Dermis microvascular lymphatic vessel endothelial cell (primary cell): ENCODE data around the gene MUC2. TPM values are rescaled to one million over a fixed set of nuclear protein-coding genes. Genes with fewer than 3 reads are reported as not detected.
"Not testable (repeated sequence)": the region's sequence is repeated elsewhere in the genome, so short reads cannot be mapped to it uniquely, and the experiment has no call there.

Experiments used
- DNase-seq, 2 donors: peaks; one replicate each; pipeline versions ENCODE4 v3.0.0 to v3.0.0-alpha.2; 2010; ENCODE audit warnings: low read depth in 2 of 2
- total RNA-seq: library from RNA; depleted of rRNA; stranded (reverse); fragments of >200 nt; gene quantifications from 2 replicates; pipeline ENCODE4 v1.2.1, GENCODE V29; 2014

Gene MUC2
- total RNA-seq, 1 donor from 2014 or later = not detected

DNA sequence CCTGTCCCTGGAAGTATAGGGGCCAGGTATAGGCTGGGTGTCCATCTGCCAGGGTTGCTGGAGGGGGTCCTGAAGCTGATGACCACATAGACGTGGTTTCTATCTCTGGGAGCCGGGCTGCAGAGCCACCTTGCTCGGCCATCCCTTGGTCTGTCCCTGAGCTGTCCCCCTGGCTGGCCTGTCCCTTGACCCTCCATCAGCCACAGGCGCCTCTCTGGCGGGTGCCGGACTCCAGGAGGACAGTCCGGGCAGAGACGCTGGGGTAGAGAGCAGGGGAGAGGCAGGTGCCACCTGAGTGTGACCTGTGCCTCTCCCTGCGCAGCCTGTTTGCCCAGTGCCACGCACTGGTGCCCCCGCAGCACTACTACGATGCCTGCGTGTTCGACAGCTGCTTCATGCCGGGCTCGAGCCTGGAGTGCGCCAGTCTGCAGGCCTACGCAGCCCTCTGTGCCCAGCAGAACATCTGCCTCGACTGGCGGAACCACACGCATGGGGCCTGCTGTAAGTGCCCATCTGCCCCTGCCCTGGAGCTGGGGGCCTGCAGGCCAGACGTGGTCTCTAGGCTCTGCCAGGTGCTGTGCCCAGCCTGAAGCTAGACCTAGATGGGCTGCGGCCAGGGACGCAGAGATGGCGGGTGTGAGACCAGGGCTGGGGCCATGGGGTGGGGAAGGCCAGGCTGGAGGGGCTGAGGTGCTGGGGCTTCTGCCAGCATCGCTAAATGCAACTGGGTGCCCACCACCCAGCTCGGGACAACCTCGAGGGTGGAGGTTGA lies 29.9 kb downstream of the MUC2 start:
- no peak for DNase-seq

DNA sequence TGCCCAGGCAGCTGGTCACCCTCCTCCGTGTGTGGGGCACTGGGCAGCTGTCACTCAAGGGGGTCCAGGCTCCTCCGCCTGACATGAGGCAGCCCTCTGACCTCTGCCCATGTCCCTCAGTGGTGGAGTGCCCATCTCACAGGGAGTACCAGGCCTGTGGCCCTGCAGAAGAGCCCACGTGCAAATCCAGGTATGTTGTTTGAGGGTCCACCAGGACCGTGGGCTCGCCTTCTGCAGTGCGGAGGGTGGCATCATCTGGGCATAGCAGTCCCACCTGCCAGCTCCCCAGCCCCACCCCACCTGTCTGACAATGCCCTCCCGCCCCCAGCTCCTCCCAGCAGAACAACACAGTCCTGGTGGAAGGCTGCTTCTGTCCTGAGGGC lies 30.5 kb downstream of the MUC2 start:
- DNase-seq = no peak

DNA sequence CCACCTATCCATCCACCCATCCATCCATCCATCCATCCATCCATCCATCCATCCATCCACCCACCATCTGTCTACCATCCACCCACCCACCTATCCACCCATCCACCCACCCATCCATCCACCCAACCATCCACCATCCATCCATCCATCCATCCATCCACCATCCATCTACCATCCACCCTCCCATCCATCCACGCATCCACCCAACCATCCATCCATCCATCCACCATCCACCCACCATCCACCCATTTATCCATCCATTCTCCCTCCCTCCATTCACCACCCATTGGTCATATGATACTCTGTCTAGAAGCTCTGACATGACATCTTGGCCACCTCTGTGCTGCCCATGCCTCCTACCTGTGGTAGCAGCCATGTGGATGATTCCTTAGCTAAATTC lies 31.7 kb downstream of the MUC2 start:
- DNase-seq = no peak

DNA sequence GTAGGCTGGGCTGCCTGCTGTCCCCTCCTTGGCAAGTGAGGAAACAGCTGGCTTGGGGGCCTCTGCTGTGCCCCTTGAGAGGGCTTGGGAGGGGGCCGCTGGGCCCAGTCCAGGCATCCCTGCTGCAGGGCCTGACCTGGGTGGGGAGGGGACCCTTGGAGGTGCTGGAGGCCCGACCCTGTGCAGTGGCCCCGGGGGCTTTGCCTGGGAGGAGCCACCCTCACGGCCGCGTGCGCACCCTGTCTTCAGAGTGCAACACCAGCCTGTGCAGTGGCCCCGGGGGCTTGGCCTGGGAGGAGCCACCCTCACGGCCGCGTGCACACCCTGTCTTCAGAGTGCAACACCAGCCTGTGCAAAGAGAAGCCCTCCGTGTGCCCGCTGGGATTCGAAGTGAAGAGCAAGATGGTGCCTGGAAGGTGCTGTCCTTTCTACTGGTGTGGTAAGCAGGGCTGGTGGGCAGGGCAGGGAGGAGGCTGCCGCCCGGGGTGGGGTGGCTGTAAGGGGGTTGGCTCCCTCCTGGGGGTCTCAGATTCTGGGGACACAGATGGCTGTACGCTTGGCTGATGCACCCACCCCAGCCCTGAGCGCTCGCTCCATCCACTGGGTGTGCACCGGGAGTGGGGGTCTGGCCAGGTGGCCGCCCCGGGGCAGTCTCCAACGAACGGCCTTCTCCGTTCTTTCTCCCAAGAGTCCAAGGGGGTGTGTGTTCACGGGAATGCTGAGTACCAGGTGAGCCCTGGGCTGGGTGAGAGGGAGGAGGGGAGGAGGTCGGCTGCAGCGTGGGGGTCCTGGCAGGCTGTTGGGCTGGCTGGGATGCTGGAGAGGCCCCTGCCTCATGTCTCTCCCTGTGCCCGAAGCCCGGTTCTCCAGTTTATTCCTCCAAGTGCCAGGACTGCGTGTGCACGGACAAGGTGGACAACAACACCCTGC lies 32.9 kb downstream of the MUC2 start:
- no peak for DNase-seq

DNA sequence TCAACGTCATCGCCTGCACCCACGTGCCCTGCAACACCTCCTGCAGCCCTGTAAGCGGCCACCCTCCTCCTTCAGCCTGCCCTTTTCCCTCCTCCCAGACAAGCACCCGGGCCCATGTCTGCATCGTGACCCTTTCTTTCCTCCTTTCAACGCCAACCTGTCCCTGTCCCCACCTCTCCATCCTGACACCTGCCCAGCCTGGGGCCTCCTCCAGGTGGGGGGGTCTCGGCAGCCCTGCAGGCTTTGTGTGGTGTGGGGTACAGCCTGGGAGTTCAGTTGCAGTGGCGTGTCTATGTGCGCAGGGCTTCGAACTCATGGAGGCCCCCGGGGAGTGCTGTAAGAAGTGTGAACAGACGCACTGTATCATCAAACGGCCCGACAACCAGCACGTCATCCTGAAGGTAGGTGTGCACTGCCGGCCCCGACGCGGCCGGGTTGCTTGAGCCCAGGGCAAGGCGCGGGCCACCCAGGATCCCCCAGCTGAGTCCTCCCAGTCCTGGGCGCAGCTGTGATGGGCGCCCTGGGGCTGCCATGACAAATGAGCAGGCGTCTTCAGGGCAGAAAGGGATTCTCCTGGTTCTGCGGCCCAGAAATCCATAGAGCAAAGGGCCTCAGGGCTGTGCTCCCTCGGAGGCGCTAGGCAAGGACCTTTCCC lies 33.7 kb downstream of the MUC2 start:
- DNase-seq = no peak

DNA sequence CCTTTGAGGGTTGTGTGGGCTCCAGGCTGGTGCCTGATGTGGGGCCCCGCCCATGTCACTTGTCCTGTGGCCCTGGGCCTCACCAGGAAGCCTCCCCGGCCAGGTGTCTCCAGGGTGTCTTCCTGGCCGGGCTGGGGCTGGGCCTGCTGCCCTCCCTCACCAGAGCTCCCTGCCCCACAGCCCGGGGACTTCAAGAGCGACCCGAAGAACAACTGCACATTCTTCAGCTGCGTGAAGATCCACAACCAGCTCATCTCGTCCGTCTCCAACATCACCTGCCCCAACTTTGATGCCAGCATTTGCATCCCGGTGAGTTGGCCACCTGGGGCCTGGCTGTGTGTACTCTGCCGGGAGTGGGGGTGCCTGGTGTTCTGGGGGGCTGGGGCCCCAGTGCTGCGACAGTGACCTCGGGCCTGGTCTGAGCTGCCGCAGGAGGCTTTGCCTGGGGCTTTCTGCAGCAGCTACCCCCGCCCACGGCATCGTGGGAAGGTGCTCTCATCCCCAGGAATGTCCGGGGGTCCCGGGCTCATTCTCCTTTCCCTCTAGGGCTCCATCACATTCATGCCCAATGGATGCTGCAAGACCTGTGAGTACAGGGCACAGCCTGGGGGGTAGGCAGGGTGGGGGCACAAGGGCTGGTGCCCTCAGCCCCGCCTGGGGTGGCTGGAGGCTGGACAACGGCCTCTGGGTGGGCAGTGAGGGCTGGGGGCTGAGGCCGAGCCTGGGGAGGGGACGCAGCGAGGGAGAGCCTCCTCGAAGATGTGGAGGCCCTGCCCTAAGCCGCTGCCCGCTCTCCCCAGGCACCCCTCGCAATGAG lies 34.6 kb downstream of the MUC2 start:
- no peak for DNase-seq

DNA sequence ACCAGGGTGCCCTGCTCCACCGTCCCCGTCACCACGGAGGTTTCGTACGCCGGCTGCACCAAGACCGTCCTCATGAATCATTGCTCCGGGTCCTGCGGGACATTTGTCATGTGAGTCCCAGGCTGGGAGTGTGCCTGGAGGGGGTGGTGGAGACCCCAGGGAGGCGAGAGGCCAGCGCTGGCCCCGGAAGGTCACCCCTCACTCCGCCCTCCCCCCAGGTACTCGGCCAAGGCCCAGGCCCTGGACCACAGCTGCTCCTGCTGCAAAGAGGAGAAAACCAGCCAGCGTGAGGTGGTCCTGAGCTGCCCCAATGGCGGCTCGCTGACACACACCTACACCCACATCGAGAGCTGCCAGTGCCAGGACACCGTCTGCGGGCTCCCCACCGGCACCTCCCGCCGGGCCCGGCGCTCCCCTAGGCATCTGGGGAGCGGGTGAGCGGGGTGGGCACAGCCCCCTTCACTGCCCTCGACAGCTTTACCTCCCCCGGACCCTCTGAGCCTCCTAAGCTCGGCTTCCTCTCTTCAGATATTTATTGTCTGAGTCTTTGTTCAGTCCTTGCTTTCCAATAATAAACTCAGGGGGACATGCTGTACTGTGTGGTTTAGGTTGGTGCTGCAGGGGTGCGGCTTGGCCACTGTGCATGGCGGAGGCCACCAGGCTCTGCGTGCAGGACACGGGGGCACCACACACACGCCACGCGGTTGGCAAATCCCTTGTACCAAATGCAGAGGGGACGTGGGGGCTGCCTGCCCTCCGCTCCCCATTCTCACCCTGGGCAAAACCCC lies 35.4 kb downstream of the MUC2 start:
- no peak for DNase-seq

DNA sequence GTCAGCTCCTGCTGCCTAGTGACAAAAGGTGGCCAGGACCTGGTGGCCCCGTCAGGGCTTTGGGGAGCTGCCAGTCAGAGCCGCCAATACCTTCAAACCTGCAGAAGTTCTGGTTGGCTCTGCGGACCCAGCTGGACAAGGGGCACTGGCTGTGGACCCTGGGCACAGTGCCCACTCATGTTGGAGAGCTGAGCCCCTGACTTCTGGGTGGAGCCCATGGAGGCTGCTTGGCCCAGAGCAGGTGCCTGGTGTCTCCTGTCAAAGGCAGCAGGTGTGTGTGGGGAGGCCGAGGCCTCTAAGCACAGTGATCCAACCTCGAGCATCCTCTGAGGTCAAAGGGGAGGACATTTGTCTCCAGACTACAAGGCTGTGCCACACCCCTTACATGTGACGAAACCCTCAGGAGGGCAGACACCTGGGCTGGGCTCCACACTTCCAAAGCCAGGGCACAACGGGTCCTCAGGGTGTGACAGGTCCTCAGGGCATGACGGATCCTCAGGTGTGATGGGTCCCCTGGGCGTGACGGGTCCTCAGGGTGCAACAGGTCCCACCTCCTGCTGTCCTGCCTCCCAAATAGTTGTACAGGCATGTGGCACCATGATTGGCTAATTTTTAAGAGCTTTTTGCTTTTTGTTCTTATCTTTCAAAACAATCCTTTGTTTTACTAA lies 37.0 kb downstream of the MUC2 start:
- no peak for DNase-seq

DNA sequence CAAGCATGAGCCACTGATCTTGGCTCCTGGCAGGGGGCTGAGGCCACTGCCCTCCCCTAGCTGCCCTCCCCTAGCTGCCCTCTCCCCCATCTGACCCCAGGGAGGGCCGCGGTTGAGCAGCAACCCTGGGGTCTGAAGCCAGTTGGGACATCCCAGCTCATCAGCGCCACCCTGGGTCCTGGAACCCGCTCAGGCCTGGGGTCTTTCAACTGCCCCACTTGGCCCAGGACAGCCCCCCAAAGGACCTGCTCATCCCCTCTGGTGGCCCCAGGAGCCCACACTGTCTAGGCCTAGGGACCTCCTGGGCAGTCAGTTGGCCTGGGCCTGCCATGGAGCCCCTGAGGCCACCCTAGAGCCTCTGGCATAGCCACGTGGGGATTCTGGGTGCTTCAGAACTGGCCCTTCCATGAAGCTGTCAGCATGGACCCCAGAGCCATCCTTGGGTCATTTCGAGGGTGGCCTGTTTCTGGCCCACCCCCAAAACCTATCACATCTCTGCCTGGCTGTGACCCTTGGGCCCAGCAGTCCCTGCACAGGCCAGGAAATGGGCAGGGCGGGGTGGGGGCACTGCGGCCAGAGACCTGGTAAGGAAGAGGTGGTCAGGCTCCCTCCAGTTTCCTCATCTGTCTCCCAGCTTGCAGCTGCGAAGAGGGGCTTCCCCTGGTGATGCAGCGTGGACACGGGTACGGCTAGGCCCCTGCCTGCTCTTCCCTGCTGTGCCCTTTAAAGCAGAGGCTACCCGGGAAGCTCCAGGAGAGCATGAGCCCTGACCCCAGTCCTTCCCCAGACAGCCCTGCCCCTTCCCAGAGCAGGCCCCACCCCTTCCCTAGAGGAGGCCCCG lies 37.9 kb downstream of the MUC2 start:
- DNase-seq = no peak

DNA sequence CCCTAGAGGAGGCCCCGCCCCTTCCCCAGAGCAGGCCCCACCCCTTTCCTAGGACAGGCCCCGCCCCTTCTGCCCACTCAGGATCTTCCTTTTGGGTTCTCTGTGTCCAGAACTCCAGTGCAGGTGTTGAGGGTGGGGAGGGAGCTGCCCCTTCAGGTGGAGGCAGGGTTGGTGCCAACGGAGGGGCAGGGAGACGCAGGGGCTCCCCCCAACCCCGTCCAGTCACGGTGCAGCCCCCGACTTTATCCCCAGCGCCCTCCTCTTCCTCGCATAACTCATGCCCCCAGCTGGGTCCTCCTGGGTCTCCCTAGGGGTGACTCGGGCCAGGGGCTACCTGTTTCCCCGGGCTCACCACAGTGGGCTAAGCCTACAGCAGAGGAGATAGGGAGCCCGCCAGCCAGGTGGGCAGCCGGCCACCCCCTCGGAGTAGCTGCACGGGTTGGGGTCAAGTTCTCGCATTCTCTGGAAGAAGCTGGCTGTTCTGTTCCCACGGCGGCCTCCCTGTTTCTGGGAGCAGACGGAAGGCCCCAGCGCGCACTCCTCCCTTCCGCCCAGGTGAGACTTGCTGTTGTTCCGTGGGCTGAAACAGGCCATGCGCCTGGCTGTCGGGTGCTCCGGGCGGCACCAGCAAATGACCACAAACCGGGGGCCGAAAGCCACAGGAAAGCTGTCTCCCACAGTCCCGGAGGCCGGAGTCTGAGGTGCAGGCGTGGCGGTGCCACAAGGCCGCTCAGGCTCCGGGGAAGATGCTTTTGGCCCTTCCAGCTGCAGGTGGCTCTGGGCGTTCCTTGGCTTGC lies 38.9 kb downstream of the MUC2 start:
- no peak for DNase-seq

DNA sequence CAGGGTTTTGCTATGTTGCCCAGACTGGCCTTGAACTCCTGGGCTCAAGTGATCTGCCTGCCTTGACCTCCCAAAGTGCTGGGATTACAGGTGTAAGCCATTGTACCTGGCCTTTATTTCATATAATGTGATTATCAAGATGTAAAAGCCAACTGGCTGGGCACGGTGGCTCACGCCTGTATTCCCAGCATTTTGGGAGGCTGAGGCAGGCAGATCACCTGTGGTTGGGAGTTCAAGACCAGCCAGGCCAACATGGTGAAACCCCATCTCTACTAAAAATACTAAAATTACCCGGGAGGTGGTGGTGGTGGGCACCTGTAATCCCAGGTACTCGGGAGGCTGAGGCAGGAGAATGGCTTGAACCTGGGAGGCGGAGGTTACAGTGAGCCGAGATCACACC lies 40.6 kb downstream of the MUC2 start:
- DNase-seq = not testable (repeated sequence)

DNA sequence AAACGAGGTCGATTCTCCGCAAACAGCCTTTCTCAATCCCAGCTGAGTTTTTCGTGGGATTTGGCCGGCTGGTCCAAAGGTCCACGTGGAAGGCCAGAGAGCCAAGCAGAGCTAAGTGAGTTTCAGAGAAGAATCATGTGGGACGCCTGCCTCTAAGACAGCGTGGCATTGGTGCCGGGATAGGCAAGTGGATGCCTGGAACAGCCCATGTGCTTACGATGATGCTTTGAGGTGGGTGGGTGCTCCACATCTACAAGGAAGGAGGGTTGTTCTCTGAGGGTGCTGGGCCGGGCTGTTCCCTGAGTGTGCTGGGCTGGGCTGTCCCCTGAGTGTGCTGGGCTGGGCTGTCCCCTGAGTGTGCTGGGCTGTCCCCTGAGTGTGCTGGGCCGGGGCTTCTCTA lies 41.4 kb downstream of the MUC2 start:
- DNase-seq = no peak

DNA sequence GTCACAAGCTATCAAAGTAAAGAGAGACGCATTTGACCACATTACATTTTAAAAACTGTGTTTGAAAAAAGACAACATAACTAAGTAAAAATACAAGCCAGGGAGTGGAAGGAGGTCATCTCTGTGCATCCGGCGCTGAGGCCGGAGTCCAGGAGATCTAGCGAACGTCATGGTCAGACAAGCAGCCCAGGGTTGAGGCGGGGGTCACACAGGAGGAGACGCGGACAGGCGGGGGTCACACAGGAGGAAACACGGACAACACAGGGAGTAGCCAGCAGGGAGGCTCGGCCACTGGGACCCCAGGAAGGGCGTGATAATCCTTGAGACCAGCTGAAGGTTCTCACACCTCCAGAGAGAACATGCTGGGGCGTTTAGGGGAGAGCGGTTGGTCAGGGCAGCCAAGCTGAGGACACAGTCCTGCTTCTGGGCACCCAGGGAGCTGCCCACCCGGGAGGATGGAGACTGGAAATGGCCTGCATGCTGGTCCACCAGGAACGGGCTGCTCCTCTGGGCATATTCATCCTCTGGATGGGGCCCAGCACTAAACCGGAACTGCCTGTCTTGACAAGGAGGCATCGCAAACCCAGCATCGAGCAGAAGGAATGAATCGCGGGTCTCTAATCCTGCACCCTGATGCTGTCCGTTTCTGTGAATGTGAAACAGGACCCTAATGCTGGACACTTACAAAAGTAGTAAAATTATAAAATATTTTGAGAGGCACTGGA lies 42.2 kb downstream of the MUC2 start:
- DNase-seq = no peak

DNA sequence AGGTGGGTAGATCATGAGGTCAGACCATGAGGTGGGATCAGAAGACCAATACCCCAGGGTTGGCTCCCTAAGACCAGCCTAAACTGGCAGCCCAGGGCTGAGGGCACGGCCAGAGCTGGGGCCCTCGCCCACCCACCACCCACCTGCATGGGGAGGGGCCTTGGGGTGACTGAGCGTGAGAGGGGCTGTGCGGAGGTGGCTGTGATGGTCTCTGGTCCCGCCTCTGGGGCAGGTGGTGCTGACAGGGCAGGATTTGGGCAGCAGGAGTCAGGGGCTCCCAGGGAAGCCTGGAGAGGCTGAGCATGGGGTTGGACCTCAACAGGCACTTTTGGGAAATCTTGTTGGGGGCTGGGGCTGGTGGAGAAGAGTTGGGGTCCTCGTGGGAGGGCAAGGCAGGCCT lies 43.3 kb downstream of the MUC2 start:
- no peak for DNase-seq

DNA sequence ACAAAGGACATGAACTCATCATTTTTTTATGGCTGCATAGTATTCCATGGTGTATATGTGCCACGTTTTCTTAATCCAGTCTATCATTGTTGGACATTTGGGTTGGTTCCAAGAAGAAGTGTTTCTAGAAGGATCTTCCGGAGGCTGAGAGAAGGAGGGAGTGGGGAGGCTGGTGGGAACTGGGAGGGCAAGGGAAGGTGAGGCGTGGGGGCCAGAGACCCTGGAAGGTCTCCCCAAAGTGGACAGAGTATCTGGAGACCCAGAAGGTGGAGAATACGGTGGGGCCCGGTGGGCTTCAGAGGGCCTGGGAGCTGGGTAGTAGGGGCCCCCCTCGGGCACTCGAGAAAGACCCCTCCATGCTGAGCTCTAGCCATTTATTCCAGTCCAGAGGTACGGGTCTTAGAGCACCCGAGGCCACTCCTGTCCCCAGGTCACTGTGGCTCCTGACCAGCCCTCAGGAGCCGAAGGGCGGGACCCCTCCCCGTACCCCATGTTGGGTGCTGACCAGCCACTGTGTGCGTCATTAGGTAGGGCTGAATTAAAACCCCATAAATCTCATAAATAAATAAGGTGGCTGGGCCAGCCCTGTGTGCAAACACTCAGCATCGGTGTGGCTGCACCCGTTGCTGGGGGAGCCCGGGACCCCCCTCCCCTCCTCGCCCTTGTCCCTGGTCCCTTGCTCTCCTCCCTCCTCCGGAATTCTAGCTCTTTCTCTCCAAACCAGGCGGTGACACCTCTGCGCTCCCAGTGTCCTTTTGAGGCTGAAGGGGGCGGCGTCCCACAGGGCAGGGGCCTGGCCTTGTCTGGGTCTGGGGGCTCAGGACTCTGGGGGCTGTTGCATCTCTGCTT lies 44.3 kb downstream of the MUC2 start:
- no peak for DNase-seq

DNA sequence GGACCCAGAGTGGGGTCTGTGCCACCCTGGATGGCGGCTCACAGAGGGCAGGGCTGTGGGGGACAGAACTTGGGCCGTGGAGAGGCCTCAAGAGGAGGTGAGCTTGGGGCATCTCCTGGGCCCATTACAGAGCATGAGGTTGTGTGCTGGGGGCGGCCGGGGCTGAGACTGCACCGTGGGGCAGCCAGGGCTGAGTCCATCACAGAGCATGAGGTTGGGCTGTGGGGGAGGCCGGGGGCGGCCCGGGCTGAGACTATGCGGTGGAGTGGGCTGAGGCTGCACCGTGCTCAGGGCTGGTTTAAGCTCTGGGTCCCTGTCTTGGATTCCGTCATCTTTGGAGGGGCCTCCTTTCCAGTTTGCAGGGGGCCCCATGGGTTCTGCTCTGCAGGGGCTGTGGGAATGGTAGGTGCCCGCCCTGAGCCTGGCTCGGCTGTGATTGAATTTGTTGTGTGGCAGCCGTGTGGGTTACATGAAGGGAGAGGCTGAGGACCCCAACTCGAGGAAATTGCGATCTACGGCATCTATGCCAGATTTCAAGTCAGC lies 45.0 kb downstream of the MUC2 start:
- DNase-seq = no peak
